Fibroblast of lung (primary cell): ENCODE results near the gene EPHB1.

Experiments used
- CTCF ChIP-seq, 2 donors: IDR thresholded peaks in 1 of 2; conservative IDR thresholded peaks in 1 of 2; 1 replicate in 1 of 2; 2 replicates in 1 of 2; pipeline ENCODE4 v1.5.1; 2011 to 2012; ENCODE audit warnings: low read length in 2 of 2, control low read depth in 1 of 2, inconsistent platforms in 1 of 2, low read depth in 1 of 2, mild to moderate bottlenecking in 1 of 2
- EZH2 ChIP-seq: IDR thresholded peaks from 2 replicates; pipeline ENCODE4 v1.5.1; 2012; ENCODE audit warnings: low read length, control low read depth, mild to moderate bottlenecking; ENCODE audit errors: missing control alignments

- TF ChIP-seq CTCF (conservative IDR thresholded peaks at IDR 0.05 in 1 of 2, IDR thresholded peaks at IDR 0.05 in 1 of 2; ENCODE audit: low read depth in 1 of 2, low read length in 2 of 2) (no peak), EZH2 (no peak)
Measured at GRCh38 chr3:135218304-135218703, 423.2 kb downstream of the EPHB1 start.
